ENCODE results near the gene MYO15B.

MYO15B gene

GRCh38 chr17:75587675-75588595 lies at the start of gene MYO15B:
MYO15B (plus strand) TSS chr17:75587800; CDS start chr17:75588058, 258 bp downstream.
- DNase-seq (ENCODE audit: low read depth in 2 of 2), result peak; percentile 27 to 34

DNA sequence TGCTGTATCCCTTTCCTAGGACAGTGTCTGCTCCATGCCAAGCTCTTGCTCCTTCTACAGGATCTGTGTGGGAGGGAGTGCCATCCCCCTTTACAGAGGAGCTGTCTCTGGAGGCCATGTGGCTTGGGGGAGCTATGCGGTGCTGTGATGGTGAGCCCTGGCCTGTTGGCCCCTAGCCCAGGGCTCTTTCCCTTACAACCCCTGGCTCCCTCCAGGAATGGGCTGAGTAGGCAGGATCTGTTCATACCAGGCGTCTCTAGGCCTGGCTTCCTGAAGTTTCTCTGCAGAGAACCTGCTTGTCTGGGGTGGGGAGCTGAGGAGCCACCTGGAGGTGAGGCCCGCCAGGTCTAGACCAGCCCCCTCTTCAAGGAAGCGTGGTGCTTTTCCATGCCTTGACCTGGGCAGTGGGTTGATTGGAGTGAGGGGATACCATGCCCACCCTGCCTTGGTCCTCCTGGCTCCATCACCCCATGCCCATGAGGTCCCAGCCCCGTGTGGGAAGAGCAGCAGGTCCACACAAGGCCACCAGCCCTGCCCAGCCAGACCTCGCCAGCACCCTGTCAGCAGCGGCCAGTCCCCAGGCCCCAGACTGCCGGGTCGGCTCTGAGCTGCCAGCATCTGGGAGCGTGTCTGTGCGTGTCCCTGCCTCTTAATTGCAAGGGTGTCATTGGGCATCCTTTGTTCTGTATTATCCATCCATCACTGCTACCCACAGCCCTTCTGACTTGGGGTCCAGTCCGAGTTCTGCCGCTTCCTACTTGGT lies 47.5 kb upstream of the MYO15B start:
- DNase-seq (ENCODE audit: low read depth in 2 of 2), result no peak

DNA sequence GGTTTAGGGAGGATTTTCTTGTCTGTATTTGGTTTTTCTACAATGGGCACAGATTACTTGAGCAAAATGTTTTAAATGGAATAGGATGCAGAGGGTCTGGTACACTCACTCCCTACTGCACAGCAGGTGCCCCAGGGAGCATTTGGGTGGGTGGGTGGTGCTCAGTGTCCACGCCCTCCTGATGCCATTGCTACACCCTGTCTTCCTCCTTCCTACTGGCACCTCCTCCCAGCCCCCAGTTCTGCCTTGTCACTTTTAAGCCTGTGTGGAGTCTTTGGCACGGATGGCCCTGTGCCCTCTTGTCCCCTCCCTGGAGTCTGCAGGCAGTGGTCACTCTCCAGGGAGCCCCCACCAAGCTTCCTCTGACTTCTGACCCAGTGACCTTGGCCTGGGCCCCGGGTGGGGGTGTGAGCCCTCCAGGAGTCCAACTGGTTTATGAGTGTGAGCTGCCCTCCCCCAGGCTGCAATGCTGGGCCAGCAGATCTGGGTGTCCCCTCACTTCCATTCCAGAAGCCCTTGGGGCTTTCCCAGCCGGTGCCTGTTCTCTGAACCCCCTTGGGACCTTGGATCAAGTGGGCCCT lies 46.6 kb upstream of the MYO15B start:
- no peak for DNase-seq (ENCODE audit: low read depth in 2 of 2)

DNA sequence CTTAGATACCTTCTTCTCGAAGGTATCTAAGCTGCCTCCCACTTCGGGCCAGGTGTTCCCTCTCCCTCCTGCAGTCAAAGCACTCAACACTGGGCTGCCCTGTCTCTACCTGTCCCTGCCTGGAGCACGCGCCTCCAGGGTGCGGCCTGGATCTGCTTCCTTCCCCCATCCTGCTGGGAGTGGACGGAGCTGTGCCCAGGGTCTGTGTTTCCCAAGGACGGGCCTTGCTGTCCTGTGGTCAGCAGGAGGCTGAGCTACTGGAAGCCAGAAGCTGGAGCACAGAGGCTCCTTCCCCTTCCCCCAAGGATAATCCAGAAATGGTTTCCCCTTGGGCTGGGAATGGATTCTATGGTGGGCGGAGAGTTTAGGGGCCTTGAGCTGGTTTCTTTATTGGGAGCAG lies 45.4 kb upstream of the MYO15B start:
- no peak for DNase-seq (ENCODE audit: low read depth in 2 of 2)

GRCh38 chr17:75542728-75543336 lies 44.8 kb upstream of the MYO15B start:
- no peak for DNase-seq (ENCODE audit: low read depth in 2 of 2)

DNA sequence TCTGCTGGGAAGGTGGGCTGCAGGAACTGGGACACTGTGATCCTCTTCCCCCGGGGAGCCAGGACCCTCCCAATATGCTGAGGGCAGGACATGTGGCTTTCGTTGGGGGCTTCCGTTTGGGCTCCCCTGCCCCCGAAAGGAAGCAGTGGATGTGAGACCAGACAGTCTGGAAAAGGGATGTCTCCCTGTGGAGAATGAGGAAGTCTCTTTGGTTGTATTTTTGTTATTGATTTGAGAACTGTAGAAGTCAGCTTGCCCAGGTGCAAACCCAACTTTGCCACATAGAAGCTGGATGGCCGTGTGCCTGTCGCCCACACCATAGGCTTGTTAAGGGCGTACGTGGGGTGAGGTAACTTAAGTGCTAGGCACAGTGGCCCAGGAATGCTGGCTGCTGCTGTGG lies 43.4 kb upstream of the MYO15B start:
- DNase-seq (ENCODE audit: low read depth in 2 of 2), result no peak

GRCh38 chr17:75546181-75546580 lies 41.4 kb upstream of the MYO15B start:
- no peak for DNase-seq (ENCODE audit: low read depth in 2 of 2)

- no peak for DNase-seq (ENCODE audit: low read depth in 2 of 2)
Measured at GRCh38 chr17:75547091-75547490, 40.5 kb upstream of the MYO15B start.

DNA sequence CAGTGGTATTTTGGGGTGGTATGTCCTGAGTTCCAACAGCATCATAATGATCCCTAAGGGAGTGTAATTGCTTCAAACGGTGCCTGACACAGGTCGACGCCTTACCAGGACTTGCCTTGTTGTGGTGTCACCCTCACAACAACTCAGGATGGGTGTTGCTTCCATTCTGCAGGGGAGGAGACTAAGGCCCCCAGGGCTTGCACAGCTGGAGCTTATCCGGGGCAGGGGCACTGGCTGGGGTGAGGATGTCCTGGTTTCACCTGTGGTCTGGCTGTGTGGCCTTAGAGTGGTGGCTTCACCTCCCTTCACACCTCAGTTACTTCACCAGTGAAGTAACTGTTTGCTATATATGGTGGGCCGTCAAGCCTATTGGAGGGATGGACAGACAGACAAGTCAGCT lies 38.8 kb upstream of the MYO15B start:
- DNase-seq (ENCODE audit: low read depth in 2 of 2), result no peak

DNA sequence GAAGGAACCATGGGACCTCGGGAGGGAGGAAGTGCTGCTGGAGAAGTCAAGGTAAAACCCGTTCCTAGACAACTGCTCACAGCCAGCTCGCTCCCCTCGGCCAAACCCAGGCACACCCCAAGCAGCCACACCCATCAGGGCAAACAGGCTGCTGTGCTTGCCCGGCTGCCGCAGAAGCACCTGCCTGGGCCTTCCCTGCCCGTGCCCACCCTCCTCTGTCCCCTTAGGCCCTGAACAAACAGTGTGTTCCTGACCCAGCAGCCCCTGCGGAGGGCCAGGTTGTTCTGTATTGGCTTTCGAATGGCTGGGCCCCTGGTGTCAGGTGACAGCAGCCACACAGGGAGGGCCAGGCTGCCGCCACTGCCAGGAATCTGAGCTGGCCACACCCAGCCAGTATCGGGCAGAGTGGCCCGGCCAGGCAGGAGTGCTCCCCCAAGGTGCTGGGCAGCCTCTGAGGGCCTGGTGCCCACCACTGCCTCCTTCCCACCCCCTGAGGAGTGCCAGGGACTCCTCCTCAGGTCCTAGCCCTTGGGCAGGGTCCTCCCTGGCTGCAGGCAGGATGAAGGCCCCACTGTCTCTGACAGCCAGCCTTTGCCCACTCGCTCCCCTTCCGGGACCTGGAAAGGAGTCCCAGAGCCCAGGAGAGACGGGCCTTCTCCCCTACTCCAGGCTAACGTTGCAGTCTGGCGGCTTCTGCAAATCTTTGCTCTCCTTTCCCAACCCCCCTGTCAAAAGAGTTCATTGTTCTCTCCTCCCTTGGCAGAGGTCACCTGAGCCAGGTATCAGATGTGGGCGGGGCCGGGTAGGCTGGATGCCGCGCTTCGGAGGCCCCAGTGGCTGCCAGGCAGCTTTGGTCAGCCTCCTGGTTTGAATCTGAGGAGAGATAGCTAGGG lies 38.1 kb upstream of the MYO15B start:
- no peak for DNase-seq (ENCODE audit: low read depth in 2 of 2)

- DNase-seq (ENCODE audit: low read depth in 2 of 2), result no peak
Measured at GRCh38 chr17:75550139-75550465, 37.5 kb upstream of the MYO15B start.

DNA sequence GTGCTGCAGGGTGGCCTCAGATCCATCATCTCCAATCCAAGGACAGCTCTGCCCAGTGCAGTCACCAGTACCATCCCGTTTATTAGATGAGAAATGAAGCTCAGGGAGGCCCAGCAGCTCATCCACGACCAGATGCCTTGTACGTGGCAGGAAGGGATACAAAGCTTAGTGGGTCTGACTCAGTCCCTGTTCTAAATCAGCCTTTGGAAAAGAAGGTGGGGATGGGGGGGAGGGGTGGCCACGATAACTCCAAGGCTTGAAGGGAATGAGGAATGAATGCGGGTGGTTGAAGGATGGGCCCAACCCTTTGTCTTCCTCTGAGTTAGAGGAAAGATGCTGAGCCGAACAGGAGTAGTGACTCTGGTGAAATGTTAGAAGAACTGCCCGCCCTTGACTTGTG lies 36.3 kb upstream of the MYO15B start:
- DNase-seq (ENCODE audit: low read depth in 2 of 2), result no peak

DNA sequence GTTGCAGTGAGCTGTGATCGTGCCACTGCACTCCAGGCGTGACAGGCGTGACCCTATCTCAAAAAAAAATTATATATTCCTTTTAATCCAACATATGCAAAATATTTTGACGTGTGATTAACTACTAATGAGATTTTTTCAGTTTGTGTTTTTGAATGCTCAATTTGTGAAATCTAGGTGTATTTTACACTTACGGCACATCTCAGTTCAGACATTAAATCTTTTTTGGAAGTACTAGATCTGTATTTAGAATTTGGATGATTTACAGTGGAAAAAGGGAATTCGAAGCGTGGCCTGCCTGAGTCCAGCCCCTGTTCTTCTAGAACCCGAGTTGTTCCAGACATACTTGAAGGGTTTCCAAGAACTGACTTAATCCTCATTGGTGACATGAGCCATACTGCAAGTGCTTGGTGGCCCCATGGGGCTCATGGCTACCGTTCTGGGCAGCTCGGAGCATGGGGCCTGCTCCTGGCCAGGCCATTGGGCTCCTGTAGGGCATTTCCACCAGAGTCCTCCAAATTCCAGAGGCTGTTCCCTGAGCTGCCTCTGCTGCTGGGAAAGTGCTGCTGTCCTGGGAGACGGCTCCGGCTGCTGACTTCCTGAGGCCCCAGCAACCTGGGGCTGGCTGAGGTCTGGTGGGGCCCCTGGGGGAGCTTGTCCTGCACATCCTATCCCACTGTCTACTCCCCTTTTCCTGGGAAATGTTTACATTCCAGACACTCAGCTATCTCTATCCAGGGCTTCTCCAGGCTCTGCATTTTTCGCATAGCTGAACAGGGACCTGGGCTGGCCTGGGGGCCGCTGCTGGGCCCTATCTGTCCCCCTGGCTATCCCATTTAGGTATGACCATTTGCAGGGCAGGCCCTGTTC lies 34.9 kb upstream of the MYO15B start:
- DNase-seq (ENCODE audit: low read depth in 2 of 2), result no peak

DNA sequence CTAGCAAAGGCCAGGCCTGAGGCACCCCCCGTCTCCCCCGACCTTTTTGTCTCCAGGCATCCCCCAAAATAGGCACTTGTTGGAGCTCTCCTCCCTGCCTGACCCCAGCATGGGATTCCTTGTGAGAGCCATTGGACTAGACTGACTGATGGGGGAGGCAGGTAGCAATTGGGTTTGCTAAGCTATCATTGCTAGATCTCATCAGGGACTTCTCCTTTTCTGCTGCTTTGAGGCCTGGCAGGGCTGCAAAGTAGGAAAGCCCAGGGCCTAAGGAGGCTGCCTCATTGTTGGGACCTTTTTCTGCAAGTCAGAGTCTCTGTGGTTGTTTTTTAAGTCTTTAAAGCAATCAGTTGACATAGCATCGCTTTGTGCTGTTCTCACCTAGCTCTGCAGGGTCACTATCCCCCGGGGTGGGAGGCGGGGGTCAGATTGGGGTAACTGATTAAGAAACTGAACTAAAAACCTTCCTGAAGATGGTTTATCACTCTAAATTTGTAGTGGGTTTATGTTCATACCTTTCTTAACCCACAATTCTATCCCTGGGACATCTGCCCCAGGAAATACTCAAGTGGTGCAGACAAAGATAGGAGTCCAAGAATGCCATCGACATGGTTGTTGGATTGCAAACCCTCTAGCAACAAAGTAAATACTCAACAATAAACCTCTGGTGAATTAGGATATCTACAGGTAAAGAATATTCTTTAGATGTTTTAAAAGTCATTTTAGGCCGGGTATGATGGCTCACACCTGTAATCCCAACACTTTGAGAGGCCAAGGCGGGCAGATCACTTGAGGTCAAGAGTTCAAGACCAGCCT lies 34.1 kb upstream of the MYO15B start:
- DNase-seq (ENCODE audit: low read depth in 2 of 2), result no peak

DNA sequence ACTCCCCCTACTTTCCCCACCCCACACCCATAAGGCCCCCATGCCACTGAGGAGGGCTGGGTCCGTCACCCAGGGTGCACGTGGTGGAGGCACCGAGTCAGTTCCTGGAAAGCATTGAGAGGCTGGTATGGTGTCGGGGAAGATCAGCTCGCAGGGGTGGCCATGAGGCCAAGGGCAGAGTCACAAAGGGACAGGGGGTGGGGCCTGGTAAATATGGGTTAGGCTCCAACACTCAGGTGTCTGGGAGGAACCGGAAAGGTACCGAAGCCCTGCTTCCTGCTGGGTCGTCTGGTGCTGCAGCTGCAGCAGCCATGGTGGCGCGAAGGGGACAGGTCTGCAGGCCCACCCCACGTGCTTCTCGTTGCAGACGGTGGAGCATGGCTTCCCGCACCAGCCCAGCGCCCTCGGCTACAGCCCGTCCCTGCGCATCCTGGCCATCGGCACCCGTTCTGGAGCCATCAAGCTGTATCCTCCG lies 31.9 kb upstream of the MYO15B start:
- DNase-seq (ENCODE audit: low read depth in 2 of 2), result no peak

DNA sequence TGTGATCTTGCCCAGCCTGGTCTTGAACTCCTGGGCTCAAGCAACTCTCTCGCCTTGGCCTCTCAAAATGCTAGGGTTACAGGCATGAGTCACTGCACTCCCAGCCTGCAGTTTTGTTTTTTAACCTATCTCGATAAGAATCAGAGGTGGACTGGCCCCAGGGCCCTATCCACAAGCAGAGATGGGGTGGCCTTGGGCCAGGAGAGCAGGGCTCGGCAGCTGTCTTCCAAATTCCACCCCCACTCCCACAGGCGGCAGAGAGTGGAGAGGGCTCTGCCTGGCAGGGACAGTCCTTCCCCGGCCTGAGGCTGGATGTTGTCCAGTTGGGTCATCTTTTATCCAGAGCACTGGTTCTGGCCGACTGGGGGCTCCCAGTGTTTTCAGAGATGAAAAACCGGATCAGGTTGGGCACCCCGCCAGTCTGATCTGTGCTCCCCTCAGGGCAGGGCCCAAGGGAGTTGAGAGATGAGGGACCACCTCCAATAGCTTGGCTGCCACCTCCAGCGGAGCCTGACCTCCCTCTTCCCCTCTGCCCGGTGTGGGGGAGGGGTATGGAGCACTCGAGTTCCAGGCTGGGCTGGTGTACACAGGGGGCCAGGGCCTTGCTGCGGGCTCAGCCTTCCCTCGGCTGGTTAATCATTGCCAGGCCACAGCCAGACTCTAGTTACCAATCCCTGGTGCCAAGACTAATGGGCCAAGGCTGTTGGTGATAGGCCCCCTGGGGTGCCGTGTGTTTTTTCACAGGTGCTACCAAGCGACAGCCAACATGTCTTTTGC lies 30.3 kb upstream of the MYO15B start:
- no peak for DNase-seq (ENCODE audit: low read depth in 2 of 2)

DNA sequence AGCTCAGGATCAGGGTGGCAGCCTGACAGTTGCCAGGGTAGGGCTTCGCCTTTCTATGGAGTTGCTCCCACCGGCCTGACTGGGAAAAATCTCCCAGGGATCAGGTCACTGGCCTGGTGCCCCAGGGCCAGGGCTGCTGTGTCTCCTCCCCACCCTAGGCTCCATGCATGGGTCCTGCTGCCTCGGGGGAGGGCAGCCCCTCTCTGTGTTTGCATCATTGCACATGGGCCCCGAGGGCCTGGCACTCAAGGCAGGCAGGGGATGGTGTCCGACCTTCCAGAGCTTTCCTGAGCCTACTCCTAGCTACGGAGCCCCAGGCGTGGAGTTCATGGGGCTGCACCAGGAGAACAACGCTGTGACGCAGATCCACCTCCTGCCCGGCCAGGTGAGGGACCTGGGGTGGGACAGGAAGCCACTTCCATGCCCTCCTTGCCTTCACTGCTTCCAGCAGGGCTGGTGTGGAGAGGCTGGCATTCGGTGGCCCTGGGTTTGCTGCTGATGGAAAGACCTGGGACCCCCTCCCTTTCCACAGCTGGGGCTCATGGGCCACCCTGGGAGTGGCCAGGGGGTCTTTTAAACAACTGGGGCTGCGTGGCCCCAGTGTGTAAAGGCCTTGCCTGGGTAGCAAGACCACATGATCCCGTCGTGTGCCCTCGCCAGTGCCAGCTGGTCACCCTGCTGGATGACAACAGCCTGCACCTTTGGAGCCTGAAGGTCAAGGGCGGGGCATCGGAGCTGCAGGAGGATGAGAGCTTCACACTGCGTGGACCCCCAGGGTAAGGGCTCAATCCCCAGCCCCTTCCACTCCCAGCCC lies 29.5 kb upstream of the MYO15B start:
- no peak for DNase-seq (ENCODE audit: low read depth in 2 of 2)
